ENCODE results near the gene SRSF9.
"Not testable (repeated sequence)": the region's sequence is repeated elsewhere in the genome, so short reads cannot be mapped to it uniquely, and the experiment has no call there.

SRSF9 gene

GRCh38 chr12:120453060-120453750 lies 16.3 kb downstream of the SRSF9 start:
- DNase-seq (ENCODE audit: low spot score) = no peak
- FAIRE-seq = no peak

GRCh38 chr12:120452524-120452923 lies 17.0 kb downstream of the SRSF9 start:
- not testable (repeated sequence) for FAIRE-seq

GRCh38 chr12:120447992-120448391 lies 21.6 kb downstream of the SRSF9 start:
- FAIRE-seq (no peak), DNase-seq (ENCODE audit: low spot score) (no peak)

More at GRCh38 chr12:120452524-120452923, 17.0 kb downstream of the SRSF9 start:
- DNase-seq (ENCODE audit: low spot score) = not testable (repeated sequence)

GRCh38 chr12:120446844-120447178 lies 22.7 kb downstream of the SRSF9 start:
- FAIRE-seq; DNase-seq (ENCODE audit: low spot score): not testable (repeated sequence)

GRCh38 chr12:120445911-120446843 lies 23.4 kb downstream of the SRSF9 start, which contains the start of the genes GATC and TRIAP1:
Gene GATC (plus strand): TSS chr12:120446444. CDS start chr12:120446481, 37 bp downstream.
Gene TRIAP1 (minus strand): TSS chr12:120446384. CDS start chr12:120446372, 12 bp downstream.
- FAIRE-seq = no peak

GRCh38 chr12:120444676-120445075 lies 24.9 kb downstream of the SRSF9 start:
- no peak for DNase-seq (ENCODE audit: low spot score)
- no peak for FAIRE-seq

More at GRCh38 chr12:120445911-120446843, 23.4 kb downstream of the SRSF9 start, which contains the start of the genes GATC and TRIAP1:
- DNase-seq (ENCODE audit: low spot score) = peak; percentile 86

- FAIRE-seq (no peak), DNase-seq (ENCODE audit: low spot score) (peak; percentile 81)
Observed at GRCh38 chr12:120439646-120440247, 29.8 kb downstream of the SRSF9 start.

GRCh38 chr12:120438495-120439198 lies 30.9 kb downstream of the SRSF9 start:
- FAIRE-seq (no peak), DNase-seq (ENCODE audit: low spot score) (no peak)

- no peak for FAIRE-seq
- DNase-seq (ENCODE audit: low spot score) = peak; percentile 99
Observed at GRCh38 chr12:120437735-120438494, 31.6 kb downstream of the SRSF9 start, which contains the start of gene COX6A1. Gene COX6A1 (plus strand): TSS chr12:120438113. CDS start chr12:120438127, 14 bp downstream.

- no peak for FAIRE-seq
- DNase-seq (ENCODE audit: low spot score) = no peak
Observed at GRCh38 chr12:120432772-120433525, 36.6 kb downstream of the SRSF9 start.

- DNase-seq (ENCODE audit: low spot score) (no peak), FAIRE-seq (no peak)
Observed at GRCh38 chr12:120429368-120429767, 40.2 kb downstream of the SRSF9 start.

- FAIRE-seq = no peak
Observed at GRCh38 chr12:120428597-120429229, 40.8 kb downstream of the SRSF9 start.

GRCh38 chr12:120425797-120426196 lies 43.8 kb downstream of the SRSF9 start:
- FAIRE-seq (no peak), DNase-seq (ENCODE audit: low spot score) (no peak)

More at GRCh38 chr12:120428597-120429229, 40.8 kb downstream of the SRSF9 start:
- DNase-seq (ENCODE audit: low spot score) = no peak

GRCh38 chr12:120422892-120423456 lies 46.6 kb downstream of the SRSF9 start:
- FAIRE-seq = no peak
- DNase-seq (ENCODE audit: low spot score) = no peak

- DNase-seq (ENCODE audit: low spot score) (no peak), FAIRE-seq (no peak)
Observed at GRCh38 chr12:120421701-120422100, 47.8 kb downstream of the SRSF9 start.

- DNase-seq (ENCODE audit: low spot score) = no peak
- FAIRE-seq = no peak
Observed at GRCh38 chr12:120417917-120418580, 51.5 kb downstream of the SRSF9 start.

- FAIRE-seq (no peak), DNase-seq (ENCODE audit: low spot score) (no peak)
Observed at GRCh38 chr12:120416490-120417216, 52.9 kb downstream of the SRSF9 start.
